HG02970 (cell line): Measurements from ENCODE around the gene SPOCK1.

ENCODE experiments used
- ATAC-seq: cut with Tn5 transposase; IDR thresholded peaks from one replicate; pipeline ENCODE4 v1.9.1; 2021; ENCODE audit warnings: mild to moderate bottlenecking, moderate library complexity, moderate number of reproducible peaks; ENCODE audit not compliant: unreplicated experiment, low FRiP score

Gene SPOCK1

GRCh38 chr5:137069358-137069757, 429.8 kb downstream of the SPOCK1 start:
- ATAC-seq: no peak

- no peak for ATAC-seq
Measured at GRCh38 chr5:137061382-137061781, 437.7 kb downstream of the SPOCK1 start.

GRCh38 chr5:137058089-137058488, 441.0 kb downstream of the SPOCK1 start:
- ATAC-seq: no peak

- ATAC-seq: no peak
Measured at GRCh38 chr5:137056676-137057075, 442.4 kb downstream of the SPOCK1 start.

GRCh38 chr5:137055271-137055872, 443.8 kb downstream of the SPOCK1 start:
- ATAC-seq: no peak

- no peak for ATAC-seq
Measured at GRCh38 chr5:137054792-137055191, 444.3 kb downstream of the SPOCK1 start.

GRCh38 chr5:137054335-137054734, 444.8 kb downstream of the SPOCK1 start:
- no peak for ATAC-seq

GRCh38 chr5:137051161-137051560, 448.0 kb downstream of the SPOCK1 start:
- ATAC-seq: no peak

GRCh38 chr5:137040641-137041340, 458.3 kb downstream of the SPOCK1 start:
- ATAC-seq: no peak

GRCh38 chr5:137040024-137040423, 459.1 kb downstream of the SPOCK1 start:
- no peak for ATAC-seq

GRCh38 chr5:137037848-137038247, 461.3 kb downstream of the SPOCK1 start:
- ATAC-seq: no peak

GRCh38 chr5:137036640-137037039, 462.5 kb downstream of the SPOCK1 start:
- no peak for ATAC-seq

GRCh38 chr5:137035480-137035878, 463.6 kb downstream of the SPOCK1 start:
- ATAC-seq: no peak

GRCh38 chr5:137034764-137035479, 464.2 kb downstream of the SPOCK1 start:
- no peak for ATAC-seq

GRCh38 chr5:137034213-137034612, 464.9 kb downstream of the SPOCK1 start:
- ATAC-seq: no peak

GRCh38 chr5:137032929-137033328, 466.2 kb downstream of the SPOCK1 start:
- no peak for ATAC-seq

GRCh38 chr5:137027758-137028157, 471.4 kb downstream of the SPOCK1 start:
- no peak for ATAC-seq

- no peak for ATAC-seq
Measured at GRCh38 chr5:137026296-137026695, 472.8 kb downstream of the SPOCK1 start.

GRCh38 chr5:137024044-137024443, 475.1 kb downstream of the SPOCK1 start:
- ATAC-seq: no peak

- no peak for ATAC-seq
Measured at GRCh38 chr5:137023371-137023770, 475.8 kb downstream of the SPOCK1 start.

- ATAC-seq: no peak
Measured at GRCh38 chr5:137022725-137023124, 476.4 kb downstream of the SPOCK1 start.

- ATAC-seq: no peak
Measured at GRCh38 chr5:137022043-137022442, 477.1 kb downstream of the SPOCK1 start.
